Erythroblast (primary cell): ENCODE measurements around the gene CALML6.

Experiments used
- GATA1 ChIP-seq: IDR thresholded peaks from 2 replicates; pipeline ENCODE4 v1.6.1; 2011; ENCODE audit warnings: low read depth, mild to moderate bottlenecking, control low read depth, low read length, moderate library complexity
- POLR2A ChIP-seq: IDR thresholded peaks from 2 replicates; pipeline ENCODE4 v1.6.1; 2011; ENCODE audit warnings: mild to moderate bottlenecking, low read length

DNA sequence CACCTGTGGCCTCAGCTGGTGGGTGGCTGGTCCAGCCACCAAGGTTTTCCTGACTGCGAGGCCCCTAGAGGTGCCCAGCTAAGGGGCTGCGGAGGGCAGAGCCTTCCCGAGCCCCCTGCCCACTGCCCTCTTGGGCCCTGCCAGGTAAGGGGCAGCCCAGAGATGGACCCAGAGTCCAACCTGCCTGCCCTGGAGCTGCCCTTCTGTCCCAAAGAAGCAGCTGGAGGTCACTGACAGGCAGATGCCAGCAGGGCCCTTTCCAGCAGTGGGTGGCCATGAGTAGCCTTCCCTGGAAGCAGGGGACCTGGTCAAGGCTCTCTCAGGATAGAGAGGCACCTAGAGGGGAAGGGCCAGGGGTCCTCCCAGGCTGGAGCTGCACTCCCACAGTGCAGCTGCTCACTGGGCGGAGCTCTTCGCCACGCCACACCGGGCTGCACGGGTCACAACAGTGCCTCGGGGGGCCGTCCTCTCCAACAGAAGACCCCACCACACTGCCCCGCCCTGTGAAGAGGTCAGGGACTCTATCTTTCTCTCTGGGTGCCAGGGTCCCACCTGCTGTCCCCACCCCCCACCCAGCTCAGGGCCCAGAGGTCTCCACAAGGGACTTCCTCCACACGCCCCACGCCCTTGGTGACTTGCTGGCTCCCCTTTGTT is 13.3 kb upstream of the CALML6 start:
- no peak for TF ChIP-seq POLR2A
- no peak for TF ChIP-seq GATA1
